GM10248 (cell line): ENCODE measurements around the gene MTF1.

Source experiments
- CTCF ChIA-PET: fragments of 300-600 bp; sonication (Branson Sonifier 250); formaldehyde crosslinking; extraction: SDS; loops from one replicate; lab custom pipeline; 2021; ENCODE audit warnings: antibody characterized with exemption; lab: Yijun Ruan, JAX
- POLR2A ChIA-PET: fragments of 350-650 bp; sonication (Branson Sonifier 250); formaldehyde crosslinking; extraction: SDS; loops from one replicate; lab custom pipeline; 2020; ENCODE audit warnings: antibody characterized with exemption; lab: Yijun Ruan, JAX
- DNase-seq: peaks from one replicate; pipeline ENCODE4 v3.0.0; 2012; ENCODE audit errors: extremely low spot score
- TF ChIP-seq, protein P1 (sequence below): IDR thresholded peaks from 2 replicates; pipeline ENCODE4 v1.5.1; 2012; ENCODE audit warnings: mild to moderate bottlenecking, low read depth; ENCODE audit errors: extremely low read depth, missing control alignments, control extremely low read depth

Gene MTF1

DNA sequence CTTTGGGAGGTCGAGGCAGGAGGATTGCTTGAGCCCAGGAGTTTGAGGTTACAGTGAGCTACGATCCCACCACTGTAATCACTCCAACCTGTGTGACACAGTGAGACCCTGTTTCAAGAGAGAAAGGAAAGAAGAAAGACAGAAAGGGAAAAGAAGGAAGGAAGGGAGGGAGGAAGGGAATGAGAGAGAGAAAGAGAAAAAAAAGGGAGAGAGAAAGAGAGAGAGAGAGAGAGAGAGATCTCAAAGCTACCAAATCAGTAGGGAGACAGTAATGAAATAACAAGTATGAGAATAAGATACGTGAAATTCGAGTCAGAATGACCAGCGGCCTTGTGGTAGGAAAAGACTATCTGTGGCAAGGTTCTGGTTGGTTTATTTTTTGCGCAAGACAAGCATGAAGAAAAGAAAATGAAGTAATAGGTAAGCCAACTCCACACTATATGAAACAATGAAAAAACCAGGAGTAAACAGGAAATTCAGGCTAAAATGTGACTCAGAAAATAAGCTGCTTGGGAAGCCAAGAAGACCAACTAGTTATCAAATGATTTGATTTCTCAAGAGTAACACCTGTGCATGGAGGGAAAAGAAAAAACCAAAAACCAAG is 8.9 kb downstream of the MTF1 start:
- DNase-seq, result no peak
- TF ChIP-seq, protein P1, sequence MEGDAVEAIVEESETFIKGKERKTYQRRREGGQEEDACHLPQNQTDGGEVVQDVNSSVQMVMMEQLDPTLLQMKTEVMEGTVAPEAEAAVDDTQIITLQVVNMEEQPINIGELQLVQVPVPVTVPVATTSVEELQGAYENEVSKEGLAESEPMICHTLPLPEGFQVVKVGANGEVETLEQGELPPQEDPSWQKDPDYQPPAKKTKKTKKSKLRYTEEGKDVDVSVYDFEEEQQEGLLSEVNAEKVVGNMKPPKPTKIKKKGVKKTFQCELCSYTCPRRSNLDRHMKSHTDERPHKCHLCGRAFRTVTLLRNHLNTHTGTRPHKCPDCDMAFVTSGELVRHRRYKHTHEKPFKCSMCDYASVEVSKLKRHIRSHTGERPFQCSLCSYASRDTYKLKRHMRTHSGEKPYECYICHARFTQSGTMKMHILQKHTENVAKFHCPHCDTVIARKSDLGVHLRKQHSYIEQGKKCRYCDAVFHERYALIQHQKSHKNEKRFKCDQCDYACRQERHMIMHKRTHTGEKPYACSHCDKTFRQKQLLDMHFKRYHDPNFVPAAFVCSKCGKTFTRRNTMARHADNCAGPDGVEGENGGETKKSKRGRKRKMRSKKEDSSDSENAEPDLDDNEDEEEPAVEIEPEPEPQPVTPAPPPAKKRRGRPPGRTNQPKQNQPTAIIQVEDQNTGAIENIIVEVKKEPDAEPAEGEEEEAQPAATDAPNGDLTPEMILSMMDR, result no peak
- POLR2A ChIA-PET, result interaction anchor here (0.7 kb wide), 1 partner anchor 179 kb away, joined by 9 read pairs; no protein-coding TSS in a partner anchor

DNA sequence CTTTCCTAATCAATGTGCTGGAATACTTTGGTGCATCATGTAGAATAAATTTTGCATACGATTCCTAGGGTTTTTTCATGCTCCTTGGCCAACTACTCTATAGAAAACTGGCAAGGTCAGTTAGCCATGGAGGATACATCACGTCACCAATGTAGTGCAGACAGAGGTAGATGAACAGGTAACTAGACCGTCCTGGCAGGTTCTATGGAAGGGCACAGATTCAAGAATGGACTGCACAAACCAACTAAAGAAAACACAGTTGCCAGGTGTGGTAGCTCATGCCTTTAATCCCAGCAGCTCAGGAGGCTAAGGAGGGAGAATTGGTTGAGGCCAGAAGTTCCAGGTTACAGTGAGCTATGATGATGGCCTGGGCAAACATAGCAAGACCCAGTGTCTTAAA is 9.9 kb downstream of the MTF1 start:
- CTCF ChIA-PET, result interaction anchor here (1.2 to 2.8 kb wide), 2 partner anchors 10 to 130 kb away, joined by 4 to 37 read pairs; partner anchors contain the start of gene MTF1
- DNase-seq, result no peak

More for the DNA sequence above, 8.9 kb downstream of the MTF1 start:
- CTCF ChIA-PET, result interaction anchor here (0.7 to 2.8 kb wide), 7 partner anchors 9 to 140 kb away, joined by 3 to 37 read pairs (median 3); partner anchors contain the start of genes C1orf122, MTF1 and YRDC

DNA sequence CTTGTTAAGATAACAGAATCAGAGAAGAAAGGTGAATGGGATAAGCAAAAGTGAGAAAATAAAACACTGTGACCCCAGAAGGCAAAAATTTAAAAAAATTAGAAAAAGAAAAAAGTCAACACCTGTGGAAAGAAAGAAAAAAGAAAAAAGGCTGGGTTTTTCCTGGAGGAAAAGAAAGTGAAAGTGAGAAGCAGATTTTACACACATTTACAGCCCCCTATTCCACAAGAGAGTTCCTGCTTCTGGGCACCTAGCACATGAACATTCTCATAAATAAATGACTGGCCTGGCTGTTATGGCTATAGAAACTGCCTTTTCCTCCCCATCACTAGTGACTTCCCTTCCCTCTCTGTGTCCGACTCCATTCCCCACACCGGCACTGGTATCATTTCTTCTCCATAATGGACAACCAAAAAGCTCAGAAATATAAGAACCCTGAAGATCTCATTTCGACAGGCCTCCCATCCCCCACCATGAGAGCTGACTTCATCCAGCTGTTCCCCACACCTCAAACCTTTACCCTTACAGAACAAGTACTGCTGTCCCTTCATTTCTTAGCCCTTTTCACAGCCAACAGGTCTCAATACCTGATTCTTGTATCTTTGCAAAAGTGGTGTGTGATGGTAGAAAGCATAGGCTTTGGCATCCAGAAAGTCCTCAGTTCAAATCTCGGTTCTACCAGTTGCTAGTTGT is 12.6 kb downstream of the MTF1 start:
- no peak for DNase-seq
- POLR2A ChIA-PET, result interaction anchor here (0.6 to 0.7 kb wide), 2 partner anchors 9 to 1669 kb away, joined by 3 read pairs; no protein-coding TSS in a partner anchor
- CTCF ChIA-PET, result interaction anchor here (0.9 to 7.6 kb wide), 6 partner anchors 13 to 27 kb away, joined by 3 to 51 read pairs (median 4); partner anchors contain the start of gene MTF1
- TF ChIP-seq, protein P1, result no peak

More for the DNA sequence above, 9.9 kb downstream of the MTF1 start:
- TF ChIP-seq, protein P1, result no peak
- POLR2A ChIA-PET, result no interaction called here

DNA sequence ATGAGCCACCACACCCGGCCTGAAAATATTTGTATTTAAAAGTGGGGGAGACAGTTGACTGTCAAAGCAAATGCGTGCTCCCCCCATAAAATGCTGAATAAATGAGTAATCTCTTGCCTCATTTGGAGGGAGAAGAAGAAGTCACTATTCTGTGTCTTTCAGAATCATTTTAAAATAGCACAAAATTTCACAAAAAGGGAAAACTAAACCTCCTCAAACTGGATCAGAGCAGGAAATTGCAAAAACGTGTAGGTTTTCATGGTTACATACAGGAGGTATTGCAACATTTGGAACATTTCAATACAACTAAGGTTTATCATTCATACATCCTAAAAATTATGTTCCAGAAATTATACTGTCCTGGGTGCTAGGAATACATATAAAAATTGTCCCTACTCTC is 13.6 kb downstream of the MTF1 start:
- CTCF ChIA-PET, result interaction anchor here (1.1 to 7.6 kb wide), 3 partner anchors 14 to 16 kb away, joined by 3 to 51 read pairs (median 5); partner anchors contain the start of gene MTF1
- TF ChIP-seq, protein P1, result no peak
- DNase-seq, result no peak
- POLR2A ChIA-PET, result interaction anchor here (0.7 kb wide), 1 partner anchor 10 kb away, joined by 3 read pairs; no protein-coding TSS in a partner anchor

DNA sequence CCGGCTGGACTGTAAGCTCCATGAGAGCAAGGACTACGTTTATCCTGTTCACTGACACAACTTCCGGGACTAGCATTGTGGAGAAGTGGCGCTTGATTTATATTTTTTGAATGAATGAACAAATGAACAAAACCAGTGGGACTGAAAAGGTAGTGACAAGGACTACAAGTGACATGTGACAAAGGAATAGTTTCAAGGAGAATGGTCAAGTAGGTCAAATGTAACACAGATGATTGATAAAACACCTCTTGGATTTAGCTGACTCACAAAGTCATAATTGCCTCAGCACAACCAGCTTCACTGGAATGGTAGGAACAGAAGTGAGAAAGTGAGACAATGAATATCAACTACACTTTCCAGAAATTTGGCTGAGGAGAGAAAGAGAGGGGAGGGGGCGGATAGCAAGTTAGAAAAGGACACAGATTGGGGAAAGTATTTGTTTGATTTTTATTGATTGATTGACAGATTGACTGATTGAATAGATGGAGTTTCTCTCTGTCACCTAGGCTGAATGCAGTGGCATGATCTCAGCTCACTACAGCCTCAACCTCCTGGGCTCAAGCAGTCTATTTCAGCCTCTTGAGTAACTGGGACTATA is 14.2 kb downstream of the MTF1 start:
- POLR2A ChIA-PET, result no interaction called here
- CTCF ChIA-PET, result interaction anchor here (7.6 kb wide), 1 partner anchor 15 kb away, joined by 51 read pairs; the partner anchor contains the start of gene MTF1
- TF ChIP-seq, protein P1, result no peak
- DNase-seq, result no peak

DNA sequence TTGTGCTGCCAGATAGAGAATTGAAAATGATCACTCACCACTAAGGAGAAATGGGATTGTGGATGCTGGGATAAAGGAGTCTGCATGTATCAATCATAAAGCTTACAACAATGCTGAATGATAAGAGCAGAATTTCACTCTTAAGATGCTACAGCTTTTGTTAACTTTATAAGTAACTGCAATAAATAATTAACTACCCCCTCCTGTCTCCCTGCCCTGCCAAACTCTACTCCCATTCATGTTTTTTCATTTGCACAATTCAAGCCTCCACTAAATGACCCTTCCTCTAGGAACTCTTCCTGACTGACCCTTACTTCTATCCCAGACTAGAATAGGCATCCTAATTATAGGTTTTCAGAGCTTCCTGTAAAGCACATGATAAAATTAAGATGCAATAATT is 14.9 kb downstream of the MTF1 start:
- no peak for DNase-seq
- TF ChIP-seq, protein P1, result no peak
- ChIA-PET POLR2A (no interaction called here), CTCF (interaction anchor here (7.6 kb wide), 1 partner anchor 15 kb away, joined by 51 read pairs; the partner anchor contains the start of gene MTF1)
